Smooth muscle cell (in vitro differentiated cells): ENCODE data around the gene RHCG. TPM values are rescaled to one million over a fixed set of nuclear protein-coding genes. Genes with fewer than 3 reads are reported as not detected.

Experiments used
- DNase-seq: peaks from one replicate; lab custom pipeline; 2025; ENCODE audit not compliant: unreplicated experiment; lab: John Stamatoyannopoulos, UW
- H2AFZ ChIP-seq: fragments of 200-600 bp; sonication (generic); 2 replicates; pipeline ENCODE4 v1.6.0; 2016; ENCODE audit warnings: antibody characterized with exemption, low read depth, mild to moderate bottlenecking
- H3F3A ChIP-seq: fragments of 200-600 bp; sonication (generic); 2 replicates; pipeline ENCODE4 v1.6.0; 2017; ENCODE audit warnings: antibody characterized with exemption, low read depth
- H3K27ac ChIP-seq: fragments of 200-600 bp; sonication (generic); 2 replicates; pipeline ENCODE4 v1.5.1; 2016; ENCODE audit warnings: low read depth, mild to moderate bottlenecking
- H3K27me3 ChIP-seq: fragments of 200-600 bp; sonication (generic); 2 replicates; pipeline ENCODE4 v1.6.1; 2016; ENCODE audit warnings: low read depth, mild to moderate bottlenecking
- H3K36me3 ChIP-seq: fragments of 200-600 bp; sonication (generic); 2 replicates; pipeline ENCODE4 v1.5.1; 2016; ENCODE audit warnings: low read depth
- H3K4me1 ChIP-seq: fragments of 200-600 bp; sonication (generic); 2 replicates; pipeline ENCODE4 v1.5.1; 2016; ENCODE audit warnings: low read depth
- H3K4me2 ChIP-seq: fragments of 200-600 bp; sonication (generic); 2 replicates; pipeline ENCODE4 v1.6.0; 2016; ENCODE audit warnings: mild to moderate bottlenecking
- H3K4me3 ChIP-seq: fragments of 200-600 bp; sonication (generic); 2 replicates; pipeline ENCODE4 v1.5.1; 2016; ENCODE audit warnings: mild to moderate bottlenecking
- H3K79me2 ChIP-seq: fragments of 200-600 bp; sonication (generic); 2 replicates; pipeline ENCODE4 v1.6.0; 2016; ENCODE audit warnings: low read depth, mild to moderate bottlenecking
- H3K9ac ChIP-seq: fragments of 200-600 bp; sonication (generic); 2 replicates; pipeline ENCODE4 v1.6.0; 2016; ENCODE audit warnings: low read depth
- H3K9me3 ChIP-seq: fragments of 200-600 bp; sonication (generic); replicated peaks from 2 replicates; pipeline ENCODE4 v1.5.1; 2016; ENCODE audit warnings: low read depth
- H4K20me1 ChIP-seq: fragments of 200-600 bp; sonication (generic); 2 replicates; pipeline ENCODE4 v1.6.0; 2016; ENCODE audit warnings: low read depth
- CTCF ChIP-seq: fragments of 200-600 bp; sonication (generic); IDR thresholded peaks from 2 replicates; pipeline ENCODE4 v1.5.1; 2017; ENCODE audit warnings: borderline replicate concordance, mild to moderate bottlenecking, antibody characterized with exemption; ENCODE audit not compliant: insufficient read depth, poor library complexity, severe bottlenecking
- WGBS: methylation state at CpG from one replicate; pipeline ENCODE4 v1.1.7; 2016; ENCODE audit warnings: low lambda C conversion rate; 5-methylcytosine and 5-hydroxymethylcytosine counted together
- polyA plus RNA-seq: library from polyadenylated mRNA; unstranded; fragments of >200 nt; fragmentation: Nextera tagmentation; extraction: Ambion mirVana; gene quantifications from 2 replicates; pipeline ENCODE4 v1.2.1, GENCODE V29; 2016
- total RNA-seq: library from RNA; depleted of rRNA; stranded (reverse); fragments of >200 nt; gene quantifications from 2 replicates; pipeline ENCODE4 v1.2.3, GENCODE V29; 2014

RHCG gene
- total and polyA plus RNA-seq, 2 experiments from 2014 or later = 10.9 to 12.0 TPM

GRCh38 chr15:89499156-89499555, 2.8 kb upstream of the RHCG start:
- no peak for DNase-seq
- H3K4me1 ChIP-seq = no peaks in the 10 kb centered on the region
- no peaks in the 10 kb centered on the region for H4K20me1 ChIP-seq
- 90% methylated on average over 8 of the region's 8 CpGs for WGBS
- H3F3A ChIP-seq = peaks cover 7% of the 10 kb centered on the region
- TF ChIP-seq CTCF = no peak
- H3K4me3 ChIP-seq = no peak overlapping the region
- no peak overlapping the region for H3K9ac ChIP-seq
- H3K36me3 ChIP-seq = no peaks in the 10 kb centered on the region
- H2AFZ ChIP-seq = no peak overlapping the region
- H3K4me2 ChIP-seq = no peak overlapping the region
- H3K27me3 ChIP-seq = peaks cover 43% of the 10 kb centered on the region
- H3K9me3 ChIP-seq = no peaks in the 10 kb centered on the region
- no peaks in the 10 kb centered on the region for H3K79me2 ChIP-seq
- no peak overlapping the region for H3K27ac ChIP-seq

GRCh38 chr15:89498574-89498906, 2.2 kb upstream of the RHCG start:
- 89% methylated on average over 2 of the region's 2 CpGs for WGBS
- Histone ChIP-seq H3K4me2 (no peak overlapping the region), H3K27ac (peak overlapping the region; percentile 32), H3K36me3 (no peaks in the 10 kb centered on the region), H3F3A (peaks cover 7% of the 10 kb centered on the region), H4K20me1 (no peaks in the 10 kb centered on the region), H3K9me3 (no peaks in the 10 kb centered on the region), H3K9ac (no peak overlapping the region), H3K27me3 (peaks cover 48% of the 10 kb centered on the region), H3K4me1 (no peaks in the 10 kb centered on the region), H3K4me3 (no peak overlapping the region), H3K79me2 (no peaks in the 10 kb centered on the region), H2AFZ (no peak overlapping the region)
- no peak for TF ChIP-seq CTCF
- no peak for DNase-seq

- H3K9ac ChIP-seq = no peak overlapping the region
- no peak overlapping the region for H3K27ac ChIP-seq
- DNase-seq = no peak
- no peak overlapping the region for H2AFZ ChIP-seq
- H3K36me3 ChIP-seq = no peaks in the 10 kb centered on the region
- H3K79me2 ChIP-seq = no peaks in the 10 kb centered on the region
- no peak overlapping the region for H3K4me3 ChIP-seq
- 70% methylated on average over 1 of the region's 1 CpG for WGBS
- TF ChIP-seq CTCF = no peak
- H3K27me3 ChIP-seq = peaks cover 61% of the 10 kb centered on the region
- no peaks in the 10 kb centered on the region for H3K9me3 ChIP-seq
- H3K4me1 ChIP-seq = no peaks in the 10 kb centered on the region
- no peak overlapping the region for H3K4me2 ChIP-seq
- H3F3A ChIP-seq = peaks cover 7% of the 10 kb centered on the region
- no peaks in the 10 kb centered on the region for H4K20me1 ChIP-seq
Measured at GRCh38 chr15:89497231-89497630, 848 bp upstream of the RHCG start.

GRCh38 chr15:89495638-89496145, 691 bp downstream of the RHCG start:
- H3K4me3 ChIP-seq = peak overlapping the region; percentile 49
- no peak overlapping the region for H2AFZ ChIP-seq
- H3K9me3 ChIP-seq = no peaks in the 10 kb centered on the region
- no peak for TF ChIP-seq CTCF
- no peak overlapping the region for H3K4me2 ChIP-seq
- peaks cover 68% of the 10 kb centered on the region for H3K27me3 ChIP-seq
- H3K79me2 ChIP-seq = no peaks in the 10 kb centered on the region
- DNase-seq = no peak
- H3K27ac ChIP-seq = no peak overlapping the region
- H3K36me3 ChIP-seq = no peaks in the 10 kb centered on the region
- no peak overlapping the region for H3K9ac ChIP-seq
- H3K4me1 ChIP-seq = no peaks in the 10 kb centered on the region
- H3F3A ChIP-seq = peaks cover 7% of the 10 kb centered on the region
- no peaks in the 10 kb centered on the region for H4K20me1 ChIP-seq
- WGBS = 79% methylated on average over 10 of the region's 10 CpGs
